Keratinocyte (primary cell): Measurements from ENCODE around the gene PKNOX1. TPM values are rescaled to one million over a fixed set of nuclear protein-coding genes. Genes with fewer than 3 reads are reported as not detected.

Source experiments
- DNase-seq: peaks from one replicate; pipeline ENCODE4 v3.0.0-alpha.2; 2011; ENCODE audit warnings: low read depth, missing footprints, low spot score
- FAIRE-seq: peaks from 2 replicates; lab custom pipeline; 2011; peaks lifted over from hg19 to GRCh38; lab: Jason Lieb, UNC
- H2AFZ ChIP-seq: 2 replicates; pipeline ENCODE4 v1.6.0; 2012; ENCODE audit warnings: low read length, control low read depth, inconsistent platforms; ENCODE audit not compliant: control insufficient read depth
- H3K27ac ChIP-seq: 2 replicates; pipeline ENCODE4 v1.5.1; 2011; ENCODE audit warnings: low read length; ENCODE audit not compliant: control insufficient read depth, insufficient read depth
- H3K27me3 ChIP-seq: 3 replicates; pipeline ENCODE4 v1.6.0; 2011; ENCODE audit warnings: low read length; ENCODE audit not compliant: control insufficient read depth, insufficient read depth; ENCODE audit errors: extremely low read depth
- H3K36me3 ChIP-seq, 2 experiments: 2 replicates in 1 of 2; 3 replicates in 1 of 2; pipeline ENCODE4 v1.5.1; 2011; ENCODE audit warnings: low read length in 2 of 2, mild to moderate bottlenecking in 1 of 2; ENCODE audit not compliant: control insufficient read depth in 2 of 2, insufficient read depth in 2 of 2; ENCODE audit errors: extremely low read depth in 1 of 2
- H3K4me1 ChIP-seq: 3 replicates; pipeline ENCODE4 v1.5.1; 2011; ENCODE audit warnings: low read length; ENCODE audit not compliant: control insufficient read depth, insufficient read depth; ENCODE audit errors: extremely low read depth
- H3K4me2 ChIP-seq: 3 replicates; pipeline ENCODE4 v1.6.0; 2011; ENCODE audit warnings: low read depth, low read length; ENCODE audit not compliant: control insufficient read depth, insufficient read depth; ENCODE audit errors: extremely low read depth
- H3K4me3 ChIP-seq, 3 experiments: fragments of 200-600 bp in 1 of 3; sonication (generic) in 1 of 3; 2 replicates in 2 of 3; 3 replicates in 1 of 3; pipeline ENCODE4 v1.5.1; 2011 to 2016; ENCODE audit warnings: low read length in 3 of 3, mild to moderate bottlenecking in 3 of 3, control low read depth in 2 of 3, inconsistent platforms in 1 of 3, low read depth in 1 of 3, mixed read lengths in 1 of 3, mixed run types in 1 of 3, moderate library complexity in 1 of 3; ENCODE audit not compliant: control insufficient read depth in 2 of 3, insufficient read depth in 2 of 3; ENCODE audit errors: extremely low read depth in 1 of 3
- H3K79me2 ChIP-seq: 2 replicates; pipeline ENCODE4 v1.6.0; 2012; ENCODE audit warnings: low read length; ENCODE audit not compliant: control insufficient read depth, insufficient read depth
- H3K9ac ChIP-seq: 3 replicates; pipeline ENCODE4 v1.6.0; 2011; ENCODE audit warnings: low read length; ENCODE audit not compliant: control insufficient read depth, insufficient read depth; ENCODE audit errors: extremely low read depth
- H3K9me1 ChIP-seq: 3 replicates; pipeline ENCODE4 v1.6.0; 2011; ENCODE audit warnings: low read length; ENCODE audit not compliant: control insufficient read depth, insufficient read depth; ENCODE audit errors: extremely low read depth
- H3K9me3 ChIP-seq: 2 replicates; pipeline ENCODE4 v1.5.1; 2012; ENCODE audit warnings: low read depth, low read length; ENCODE audit not compliant: control insufficient read depth
- H4K20me1 ChIP-seq: 3 replicates; pipeline ENCODE4 v1.6.0; 2011; ENCODE audit warnings: low read length; ENCODE audit not compliant: control insufficient read depth, insufficient read depth; ENCODE audit errors: extremely low read depth
- EZH2 ChIP-seq: IDR thresholded peaks from one replicate; pipeline ENCODE4 v1.6.1; 2012; ENCODE audit warnings: inconsistent platforms, mild to moderate bottlenecking, low read length, moderate library complexity
- dilution Hi-C: fragments of 300-500 bp; cut with MboI; formaldehyde crosslinking; loops from one replicate; pipeline ENCODE4 v1.7.0; 2020; ENCODE audit warnings: low sequenced_read_pairs; ENCODE audit not compliant: extremely low pct_ligation_motif_present
- polyA plus RNA-seq, 5 experiments: library from polyadenylated mRNA; depleted of rRNA in 3 of 5; stranded (reverse) in 3 of 5; stranded (forward) in 1 of 5; unstranded in 1 of 5; fragments of >200 nt; gene quantifications; 1 replicate in 1 of 5; 2 replicates in 3 of 5; 3 replicates in 1 of 5; pipeline versions ENCODE4 v1.2.1 to v1.2.3, GENCODE V29; 2011 to 2012; ENCODE audit warnings: missing spikeins in 2 of 5, low read depth in 1 of 5, low replicate concordance in 1 of 5
- TF ChIP-seq, protein P1 (sequence below), 3 experiments: IDR thresholded peaks in 1 of 3; conservative IDR thresholded peaks in 1 of 3; optimal IDR thresholded peaks in 1 of 3; 2 replicates in 2 of 3; 3 replicates in 1 of 3; pipeline versions ENCODE3 to v1.5.1; 2011; ENCODE audit warnings: low read length in 3 of 3, mild to moderate bottlenecking in 3 of 3, moderate library complexity in 2 of 3, control low read depth in 1 of 3, inconsistent platforms in 1 of 3; ENCODE audit not compliant: insufficient read depth in 2 of 3; ENCODE audit errors: extremely low read depth in 1 of 3

The PKNOX1 gene
- polyA plus RNA-seq, 1 donor (not counting 4 experiments of a cell fraction or from before 2014, with no cell fraction given): 33.3 TPM

DNA sequence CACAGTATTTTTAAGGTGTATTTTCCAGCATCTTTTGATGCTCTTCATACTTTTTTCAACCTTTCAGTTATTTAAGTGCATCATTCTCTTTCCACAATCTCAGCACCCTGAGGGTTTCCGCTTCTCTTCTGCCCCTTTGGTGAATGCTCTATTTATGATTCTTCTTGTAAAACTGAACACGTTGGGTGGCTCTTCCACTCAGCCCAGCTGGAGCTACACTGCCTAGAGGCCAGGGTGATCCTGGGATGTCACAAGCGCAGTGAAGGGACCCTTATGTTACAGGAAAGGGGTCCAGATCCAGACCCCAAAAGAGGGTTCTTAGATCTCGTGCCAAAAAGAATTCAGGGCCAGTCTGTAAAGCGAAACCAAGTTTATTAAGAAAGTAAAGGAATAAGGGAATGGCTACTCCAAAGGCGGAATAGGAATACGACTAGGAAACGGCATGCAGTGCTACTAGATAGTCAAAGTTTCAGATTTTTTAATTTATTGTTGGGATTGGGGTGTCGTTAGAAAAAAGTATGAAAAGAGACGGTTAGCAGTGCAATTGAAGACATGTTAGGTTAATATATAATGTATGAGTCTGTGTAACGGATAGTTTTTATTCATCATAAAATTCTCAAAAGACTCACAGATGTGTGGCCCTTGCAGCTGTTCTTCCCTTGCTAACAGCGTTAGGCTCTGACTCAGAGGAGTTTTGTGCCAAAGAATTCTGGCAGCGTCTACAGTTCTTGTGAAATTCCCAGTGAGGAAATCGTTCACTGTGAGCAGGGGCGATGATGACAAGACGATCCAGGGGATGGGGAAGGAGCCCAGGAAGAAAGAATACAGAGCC lies 34.6 kb upstream of the PKNOX1 start:
- H3K4me3 ChIP-seq: peak overlapping the region in 1 of 3 experiments; percentile 14

DNA sequence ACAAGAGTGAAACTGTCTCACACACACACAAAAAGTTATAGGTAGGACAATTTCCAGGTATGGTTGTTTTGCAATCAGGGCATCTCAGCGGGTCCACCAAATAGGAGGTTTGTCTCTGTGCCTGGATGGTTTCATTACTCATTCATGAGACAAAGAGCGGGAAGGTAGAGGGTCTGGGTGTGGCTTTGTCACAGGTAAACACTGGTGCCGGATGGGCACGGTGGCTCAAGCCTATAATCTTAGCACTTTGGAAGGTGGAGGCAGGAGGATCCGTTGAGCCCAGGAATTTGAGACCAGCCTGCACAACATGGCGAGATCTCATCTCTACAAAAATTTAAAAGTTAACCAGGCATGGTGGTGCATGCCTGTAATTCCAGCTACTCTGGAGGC lies 32.7 kb upstream of the PKNOX1 start:
- Histone ChIP-seq H4K20me1 (no peaks in the 10 kb centered on the region), H2AFZ (no peak overlapping the region), H3K9me3 (peaks cover 3% of the 10 kb centered on the region), H3K4me3 (no peak overlapping the region), H3K9me1 (no peaks in the 10 kb centered on the region), H3K4me1 (peaks cover 11% of the 10 kb centered on the region), H3K27ac (no peak overlapping the region), H3K79me2 (no peaks in the 10 kb centered on the region), H3K27me3 (no peaks in the 10 kb centered on the region), H3K36me3 (no peaks in the 10 kb centered on the region), H3K4me2 (no peak overlapping the region), H3K9ac (no peak overlapping the region)
- no peak for FAIRE-seq
- TF ChIP-seq, protein P1, sequence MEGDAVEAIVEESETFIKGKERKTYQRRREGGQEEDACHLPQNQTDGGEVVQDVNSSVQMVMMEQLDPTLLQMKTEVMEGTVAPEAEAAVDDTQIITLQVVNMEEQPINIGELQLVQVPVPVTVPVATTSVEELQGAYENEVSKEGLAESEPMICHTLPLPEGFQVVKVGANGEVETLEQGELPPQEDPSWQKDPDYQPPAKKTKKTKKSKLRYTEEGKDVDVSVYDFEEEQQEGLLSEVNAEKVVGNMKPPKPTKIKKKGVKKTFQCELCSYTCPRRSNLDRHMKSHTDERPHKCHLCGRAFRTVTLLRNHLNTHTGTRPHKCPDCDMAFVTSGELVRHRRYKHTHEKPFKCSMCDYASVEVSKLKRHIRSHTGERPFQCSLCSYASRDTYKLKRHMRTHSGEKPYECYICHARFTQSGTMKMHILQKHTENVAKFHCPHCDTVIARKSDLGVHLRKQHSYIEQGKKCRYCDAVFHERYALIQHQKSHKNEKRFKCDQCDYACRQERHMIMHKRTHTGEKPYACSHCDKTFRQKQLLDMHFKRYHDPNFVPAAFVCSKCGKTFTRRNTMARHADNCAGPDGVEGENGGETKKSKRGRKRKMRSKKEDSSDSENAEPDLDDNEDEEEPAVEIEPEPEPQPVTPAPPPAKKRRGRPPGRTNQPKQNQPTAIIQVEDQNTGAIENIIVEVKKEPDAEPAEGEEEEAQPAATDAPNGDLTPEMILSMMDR (optimal IDR thresholded peaks at IDR 0.05 in 1 of 3, IDR thresholded peaks at IDR 0.05 in 1 of 3, conservative IDR thresholded peaks at IDR 0.05 in 1 of 3; ENCODE audit: extremely low read depth in 1 of 3, insufficient read depth in 2 of 3, low read length in 3 of 3): no peak
- TF ChIP-seq EZH2: no peak
- dilution Hi-C loops: no loop called here
- no peak for DNase-seq

More for the DNA sequence above, 34.6 kb upstream of the PKNOX1 start:
- H3K79me2 ChIP-seq: no peaks in the 10 kb centered on the region
- dilution Hi-C loops: no loop called here
- DNase-seq: peak; percentile 80
- TF ChIP-seq, protein P1 (optimal IDR thresholded peaks at IDR 0.05 in 1 of 3, IDR thresholded peaks at IDR 0.05 in 1 of 3, conservative IDR thresholded peaks at IDR 0.05 in 1 of 3; ENCODE audit: extremely low read depth in 1 of 3, insufficient read depth in 2 of 3, low read length in 3 of 3): no peak
- TF ChIP-seq EZH2: no peak
- H3K36me3 ChIP-seq: no peaks in the 10 kb centered on the region
- no peaks in the 10 kb centered on the region for H3K27me3 ChIP-seq
- no peak overlapping the region for H3K9ac ChIP-seq
- FAIRE-seq: peak; percentile 69
- H2AFZ ChIP-seq: no peak overlapping the region
- H3K4me2 ChIP-seq: peak overlapping the region; percentile 17
- H3K27ac ChIP-seq: no peak overlapping the region
- H3K9me1 ChIP-seq: no peaks in the 10 kb centered on the region
- peaks cover 3% of the 10 kb centered on the region for H3K9me3 ChIP-seq
- peaks cover 11% of the 10 kb centered on the region for H3K4me1 ChIP-seq
- H4K20me1 ChIP-seq: no peaks in the 10 kb centered on the region
